Activated effector memory CD4-positive, alpha-beta T cell treated with Interleukin-2 at 50 U/mL for 16 hours (primary cell): ENCODE data around the gene DNAJB13.
"Not testable (repeated sequence)": the region's sequence is repeated elsewhere in the genome, so short reads cannot be mapped to it uniquely, and the experiment has no call there.

Experiments used
- DNase-seq: peaks from one replicate; pipeline ENCODE4 v3.0.0-alpha.2; 2020

DNAJB13 gene

DNA sequence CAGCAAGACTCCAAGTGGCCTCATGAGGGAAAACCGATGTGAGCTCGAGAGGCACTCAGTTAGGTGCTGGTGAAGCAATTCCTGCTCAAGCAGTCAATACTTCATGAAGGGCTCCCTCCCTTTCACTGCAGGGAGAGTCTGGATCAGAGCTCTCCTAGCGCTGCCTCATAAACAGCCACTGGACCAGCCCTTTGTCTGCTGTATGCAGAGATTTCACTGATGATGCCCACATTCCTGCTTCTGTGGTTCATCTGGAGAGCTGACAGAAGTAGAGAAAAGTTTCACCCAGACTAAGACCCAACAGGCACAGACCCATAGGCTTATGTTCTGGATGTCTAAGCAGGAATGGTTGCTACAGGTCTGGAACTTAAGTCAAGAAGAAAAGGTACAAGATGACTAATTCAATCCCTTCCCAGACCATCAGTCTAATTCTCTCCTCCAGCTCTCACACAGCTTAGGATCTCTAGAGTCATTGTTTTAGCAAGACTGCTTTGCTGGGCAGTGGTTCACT, 27.8 kb downstream of the DNAJB13 start:
- DNase-seq, result no peak

DNA sequence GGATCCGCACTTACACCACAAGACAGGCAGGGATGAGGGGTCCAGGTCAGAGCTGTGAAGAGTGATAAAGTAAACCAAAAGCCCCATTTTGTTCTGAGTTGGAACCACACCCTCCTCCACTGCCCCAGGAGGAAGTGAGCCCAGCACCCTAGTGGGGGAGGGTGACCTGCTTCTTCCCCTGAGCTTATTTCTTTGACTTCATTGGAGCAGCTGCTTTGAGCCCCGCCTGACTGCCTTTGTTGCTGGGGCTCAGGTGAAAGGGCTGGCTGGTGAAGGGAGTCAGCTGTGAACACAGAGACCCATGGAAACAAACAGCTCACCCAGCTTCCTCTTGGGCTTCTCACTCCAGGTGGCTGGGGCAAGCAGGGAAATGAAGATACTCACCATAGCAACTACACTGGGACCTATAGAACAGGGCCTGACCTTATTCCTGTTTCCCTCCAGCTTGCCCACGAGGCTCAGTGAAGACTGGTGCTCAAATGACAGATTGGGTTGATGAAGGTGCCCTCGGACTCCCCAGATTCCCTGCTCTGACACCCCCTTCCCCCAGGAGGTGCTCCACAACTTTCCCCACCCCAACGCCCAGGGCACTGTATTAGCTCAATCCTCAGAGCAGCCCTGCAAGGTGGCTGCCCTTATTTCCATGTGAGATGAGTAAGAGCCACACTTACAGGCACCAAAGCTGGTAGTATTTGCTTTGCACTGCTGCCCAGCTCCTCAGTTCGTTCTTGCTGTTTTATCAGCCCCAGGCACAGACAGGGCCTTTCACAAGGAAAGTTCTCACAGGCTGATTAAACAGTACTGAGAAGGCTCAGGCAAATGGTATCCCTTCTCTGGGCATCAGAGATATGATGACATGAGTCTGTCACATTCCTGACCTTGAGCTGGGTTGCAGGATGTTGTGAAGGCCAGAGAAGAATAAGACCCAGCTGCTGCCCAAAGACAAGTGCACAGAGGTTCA, 29.5 kb downstream of the DNAJB13 start:
- DNase-seq, result peak; percentile 79

DNA sequence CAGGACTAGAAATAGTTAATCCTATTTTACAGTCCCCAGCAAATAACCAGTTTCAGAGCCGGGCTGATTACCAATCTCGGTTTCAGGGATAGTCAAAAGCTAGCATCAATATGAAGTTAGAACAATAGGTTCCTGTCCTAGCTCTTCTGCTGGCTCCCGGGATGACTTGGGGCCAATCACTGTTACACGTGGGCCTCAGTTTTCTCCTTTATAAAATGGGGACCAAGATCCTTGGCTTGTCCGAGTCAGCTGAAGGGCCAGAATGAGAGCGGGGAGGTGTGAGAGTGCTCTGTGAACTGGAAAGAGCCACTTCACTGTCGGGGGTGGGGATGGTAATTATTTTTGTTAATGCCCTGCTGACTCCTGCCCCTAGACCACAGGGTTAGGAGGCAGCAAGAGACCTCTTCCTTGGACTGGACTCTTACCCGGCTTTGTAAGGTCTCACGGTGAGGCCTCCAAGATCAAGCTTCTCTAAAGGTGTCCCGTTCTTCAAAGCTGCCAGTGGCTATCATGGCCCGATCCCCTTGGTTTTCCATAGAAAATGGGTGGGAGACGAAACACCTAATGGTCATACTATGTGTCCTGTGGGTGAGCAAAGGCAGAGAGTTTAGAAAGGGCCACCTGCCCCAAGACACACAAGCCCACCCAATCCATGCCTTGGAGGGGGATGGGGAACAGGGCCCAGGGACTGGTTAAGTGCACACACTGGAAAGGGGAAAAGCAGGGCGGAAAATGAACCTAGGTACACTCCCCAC, 30.4 kb downstream of the DNAJB13 start:
- no peak for DNase-seq

DNA sequence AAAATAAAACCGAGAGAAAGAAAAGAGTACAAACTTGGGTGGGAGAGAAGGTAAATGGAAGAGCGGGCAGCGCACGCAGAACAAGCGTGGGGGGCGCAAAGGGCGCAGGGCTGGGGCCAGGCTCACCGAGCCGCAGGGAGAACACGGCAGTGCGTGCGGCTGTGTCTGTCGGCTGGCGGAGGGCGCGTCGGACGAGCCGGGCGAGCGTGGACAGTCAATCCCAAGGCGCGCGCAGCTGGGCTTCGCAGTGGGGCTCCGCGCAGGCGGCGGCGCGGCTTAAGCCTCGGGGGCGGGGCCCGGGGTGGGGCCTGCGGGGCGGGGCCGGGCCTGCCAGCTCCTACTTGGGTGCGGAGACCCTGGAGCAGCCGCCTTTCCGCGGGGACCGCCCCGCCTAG, 31.8 kb downstream of the DNAJB13 start, which contains the start of gene UCP2:
UCP2 (minus strand) TSS at position 249 of the 395 bp plus-strand sequence. CDS start 4,465 bp downstream, outside the sequence.
- peak; percentile 80 for DNase-seq

DNA sequence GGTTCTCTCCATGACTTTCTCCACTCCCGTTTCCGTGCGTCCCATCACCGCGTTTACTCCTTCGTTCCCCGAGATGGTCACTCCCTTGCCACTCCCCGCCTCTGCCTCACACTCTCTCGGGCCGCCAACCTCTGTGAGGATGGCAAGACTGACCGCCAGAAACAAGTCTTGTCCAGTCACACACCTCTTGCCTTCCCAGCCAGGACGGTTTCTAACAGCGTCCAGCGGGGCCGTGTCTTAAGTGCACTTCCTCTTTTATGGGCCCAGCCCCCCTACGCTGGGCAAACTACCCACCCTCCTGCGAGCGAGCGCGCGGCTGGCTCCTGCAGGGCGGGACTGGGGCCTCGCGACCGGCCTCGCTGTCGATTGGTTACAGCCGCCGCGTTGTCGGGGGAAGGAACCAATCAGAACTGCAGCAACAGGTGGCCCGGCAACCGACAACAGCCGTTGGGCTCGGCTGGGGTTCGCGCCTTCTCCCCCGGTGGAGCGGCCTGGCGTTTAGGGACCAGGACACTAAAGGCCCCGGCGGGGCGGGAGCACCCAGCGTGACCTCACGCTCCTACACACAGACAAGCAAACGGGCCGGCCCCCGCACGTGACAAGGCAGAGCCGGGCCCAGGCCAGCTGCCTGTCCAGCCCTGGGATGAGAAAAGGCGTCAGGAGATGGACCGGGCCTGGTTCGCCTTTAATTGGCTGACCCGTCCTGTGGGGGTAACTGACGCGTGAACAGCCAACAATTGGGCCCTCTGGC, 32.3 kb downstream of the DNAJB13 start:
- peak; percentile 87 for DNase-seq

DNA sequence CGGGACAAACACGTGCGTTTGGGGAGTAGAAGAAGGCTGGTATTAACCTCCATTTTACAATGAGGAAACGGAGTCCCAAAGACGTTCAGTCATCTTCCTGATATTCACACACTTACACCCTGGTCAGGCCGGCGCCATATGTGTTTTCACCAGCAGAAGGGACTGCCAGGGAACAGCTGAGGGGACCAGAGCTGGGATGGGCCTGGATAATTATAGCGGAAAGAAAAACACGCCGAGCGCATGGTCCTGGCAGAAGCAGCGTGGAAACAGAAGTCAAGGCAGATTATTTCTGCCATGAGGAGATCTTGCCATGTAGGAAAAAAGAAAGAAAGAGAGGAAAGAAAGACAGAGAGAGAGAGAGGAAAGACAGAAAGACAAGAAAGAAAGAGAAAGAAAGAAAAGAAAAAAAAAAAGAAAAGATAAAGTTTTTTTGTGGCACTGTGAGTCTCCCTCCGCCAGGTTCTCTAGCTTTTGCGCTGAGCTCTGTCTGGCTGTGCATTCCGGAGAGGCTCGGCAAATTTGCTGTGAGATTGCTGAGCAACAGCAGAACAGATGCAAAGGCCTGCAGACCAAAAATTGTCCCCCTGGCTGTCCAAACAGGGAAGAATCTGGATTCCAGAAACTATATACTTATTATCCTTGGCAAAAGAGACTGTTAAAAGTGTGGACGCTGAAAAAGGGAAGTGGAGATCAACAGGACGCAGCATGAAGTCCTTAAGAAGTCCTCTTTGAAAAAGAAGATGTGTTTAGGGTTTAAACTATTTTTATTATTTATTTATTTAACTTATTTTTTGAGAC, 33.1 kb downstream of the DNAJB13 start:
- no peak for DNase-seq

DNA sequence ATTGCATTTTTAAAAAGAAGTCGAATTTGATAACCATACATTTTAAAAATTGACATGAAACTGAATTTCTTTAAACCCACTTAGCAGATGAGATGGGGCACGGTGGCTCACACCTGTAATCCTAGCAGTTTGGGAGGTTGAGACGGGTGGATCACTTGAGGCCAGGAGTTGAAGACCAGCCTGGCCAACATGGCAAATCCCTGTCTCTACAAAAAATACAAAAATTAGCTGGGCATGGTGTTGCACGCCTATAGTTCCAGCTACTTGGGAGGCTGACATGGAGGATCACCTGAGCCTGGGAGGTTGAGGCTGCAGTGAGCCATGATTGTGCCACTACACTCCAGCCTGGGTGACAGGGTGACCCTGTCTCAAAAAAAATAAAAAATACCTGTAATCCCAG, 34.8 kb downstream of the DNAJB13 start:
- not testable (repeated sequence) for DNase-seq

DNA sequence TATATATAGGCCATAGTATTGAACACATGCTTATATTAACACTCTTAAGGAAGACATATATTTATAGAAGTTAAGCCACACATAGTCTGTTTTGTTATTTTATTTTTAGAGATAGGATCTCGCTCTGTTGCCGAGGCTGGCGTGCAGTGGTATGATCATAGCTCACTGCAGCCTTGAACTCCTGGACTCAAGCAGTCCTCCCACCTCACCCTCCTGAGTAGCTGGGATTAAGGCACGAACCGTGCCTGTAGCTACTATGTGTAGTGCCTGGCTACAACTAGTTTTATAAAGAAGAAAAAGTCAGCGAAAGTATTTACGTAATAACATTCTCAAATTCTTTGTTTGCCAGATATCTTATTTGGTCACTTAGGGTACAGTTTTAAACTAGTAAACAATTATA, 37.4 kb downstream of the DNAJB13 start:
- no peak for DNase-seq

DNA sequence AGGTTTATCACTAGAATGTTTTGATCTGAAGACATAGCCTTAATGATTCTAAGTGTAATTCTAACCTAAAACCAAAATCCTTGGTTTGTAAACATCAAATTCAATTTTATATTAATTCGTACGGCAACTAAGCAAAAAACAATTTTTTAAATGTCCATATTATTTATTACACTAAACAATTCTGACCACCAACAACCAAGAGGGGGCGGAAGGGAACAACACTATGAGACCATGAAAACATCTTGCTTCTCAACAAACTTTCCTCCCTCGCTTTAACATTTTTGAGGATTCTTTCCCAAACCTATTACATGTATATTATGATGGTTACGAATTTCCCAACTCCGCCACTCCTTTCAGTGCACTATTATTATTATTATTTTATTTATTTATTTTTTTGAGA, 38.3 kb downstream of the DNAJB13 start:
- DNase-seq, result no peak

DNA sequence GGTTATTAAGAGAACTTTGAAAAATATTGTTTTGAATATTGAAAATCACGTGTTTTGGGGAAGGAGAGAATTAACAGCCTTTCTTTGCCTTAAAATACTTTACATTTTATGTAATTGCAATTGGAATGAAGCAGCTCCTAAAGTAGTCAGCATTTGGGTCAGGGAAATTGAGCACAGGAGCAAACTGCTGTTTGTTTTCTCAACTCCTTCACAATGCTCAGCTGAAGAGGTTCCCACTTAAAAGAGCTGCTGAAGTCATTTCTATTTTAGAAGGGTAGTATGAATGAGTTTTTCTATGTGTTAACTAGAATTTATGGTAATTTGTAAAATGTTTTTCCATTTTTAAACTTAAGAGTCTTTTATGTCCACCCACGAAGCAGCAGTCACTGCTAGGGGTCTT, 39.9 kb downstream of the DNAJB13 start:
- DNase-seq, result no peak

DNA sequence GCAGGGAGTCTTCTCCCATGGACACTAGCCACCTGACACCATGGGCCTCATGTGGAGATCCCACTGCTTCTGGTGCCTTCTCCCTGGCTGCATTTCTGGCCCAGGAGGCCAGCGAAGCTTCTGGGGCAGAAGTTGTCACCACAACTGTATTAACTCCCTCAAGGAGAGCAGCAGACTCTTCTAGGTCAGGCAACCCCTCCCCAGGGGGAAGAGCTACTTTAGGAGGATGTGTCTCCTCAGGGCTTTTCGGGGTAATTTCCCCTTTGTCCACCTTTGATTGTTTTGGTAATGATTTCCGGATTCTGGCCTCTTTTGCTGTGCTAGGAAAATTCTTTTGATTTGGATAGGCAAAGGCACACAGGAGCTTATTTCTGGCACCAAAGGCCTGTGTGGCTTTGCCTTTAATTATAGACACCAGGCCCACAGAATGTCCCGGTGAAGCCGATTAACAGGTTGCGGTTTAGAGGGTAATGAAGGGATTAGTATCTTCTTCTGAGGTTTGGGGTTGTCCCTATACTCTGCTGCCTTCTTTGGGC, 40.7 kb downstream of the DNAJB13 start:
- DNase-seq, result no peak

DNA sequence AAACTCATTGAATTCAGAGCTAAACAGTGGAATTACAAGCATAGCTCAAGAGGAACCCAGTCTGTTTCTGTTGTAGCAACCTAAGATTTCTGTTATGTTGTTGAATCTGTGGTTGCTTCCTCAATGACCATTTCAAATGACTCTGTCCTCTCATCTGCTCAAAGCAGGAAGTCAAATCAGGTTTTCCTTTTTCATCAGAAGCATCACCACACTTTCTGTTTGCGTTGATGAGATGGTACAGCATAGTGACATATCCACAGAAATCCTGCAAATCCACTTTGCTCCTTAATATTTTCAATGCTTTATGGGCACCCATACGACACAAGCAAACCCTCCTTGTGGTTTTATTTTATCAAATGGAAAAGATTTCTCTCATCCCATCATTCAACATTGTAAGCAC, 44.4 kb downstream of the DNAJB13 start:
- no peak for DNase-seq

DNA sequence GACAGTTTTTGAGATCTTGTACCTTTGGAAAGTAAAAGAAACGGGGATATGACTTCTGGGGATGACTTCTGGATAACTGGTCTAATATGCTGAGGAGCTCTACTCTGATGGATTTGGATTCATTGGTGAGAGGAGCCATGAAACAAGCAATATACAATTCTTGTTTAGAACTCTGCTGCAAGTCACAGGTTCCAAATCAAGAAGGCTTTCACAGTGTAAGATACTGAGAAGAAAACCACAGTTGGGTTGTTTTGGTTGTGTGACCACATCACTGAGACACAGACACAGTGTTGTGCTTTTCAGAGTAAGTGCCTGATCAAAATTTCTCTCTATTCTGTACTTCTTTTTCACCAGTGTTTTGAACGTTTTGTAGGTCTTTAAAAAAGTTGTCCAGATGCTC, 44.9 kb downstream of the DNAJB13 start:
- DNase-seq, result no peak

DNA sequence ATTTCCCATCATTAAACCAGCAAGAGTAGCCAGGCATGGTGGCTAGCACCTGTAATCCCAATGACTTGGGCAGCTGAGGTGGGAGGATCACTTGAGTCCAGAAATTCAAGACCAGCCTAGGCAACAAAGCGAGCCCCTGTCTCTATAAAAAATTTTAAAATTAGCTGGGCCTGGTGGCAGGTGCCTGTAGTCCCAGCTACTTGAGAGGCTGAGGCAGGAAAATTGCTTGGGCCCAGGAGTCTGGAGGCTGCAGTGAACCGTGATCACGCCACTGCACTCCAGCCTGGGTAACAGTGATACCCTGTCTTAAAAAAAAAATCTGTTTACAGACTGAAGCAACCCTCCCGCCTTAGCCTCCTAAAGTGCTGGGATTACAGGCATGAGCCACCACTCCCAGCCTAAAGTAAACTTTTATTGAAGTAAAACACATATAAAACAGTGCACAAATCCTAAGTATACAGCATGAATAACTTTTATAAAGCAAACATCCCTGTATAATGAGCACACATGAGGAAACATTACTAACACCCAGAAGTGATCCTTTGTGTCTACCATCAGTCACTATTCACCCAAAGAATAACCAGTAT, 45.4 kb downstream of the DNAJB13 start:
- no peak for DNase-seq

DNA sequence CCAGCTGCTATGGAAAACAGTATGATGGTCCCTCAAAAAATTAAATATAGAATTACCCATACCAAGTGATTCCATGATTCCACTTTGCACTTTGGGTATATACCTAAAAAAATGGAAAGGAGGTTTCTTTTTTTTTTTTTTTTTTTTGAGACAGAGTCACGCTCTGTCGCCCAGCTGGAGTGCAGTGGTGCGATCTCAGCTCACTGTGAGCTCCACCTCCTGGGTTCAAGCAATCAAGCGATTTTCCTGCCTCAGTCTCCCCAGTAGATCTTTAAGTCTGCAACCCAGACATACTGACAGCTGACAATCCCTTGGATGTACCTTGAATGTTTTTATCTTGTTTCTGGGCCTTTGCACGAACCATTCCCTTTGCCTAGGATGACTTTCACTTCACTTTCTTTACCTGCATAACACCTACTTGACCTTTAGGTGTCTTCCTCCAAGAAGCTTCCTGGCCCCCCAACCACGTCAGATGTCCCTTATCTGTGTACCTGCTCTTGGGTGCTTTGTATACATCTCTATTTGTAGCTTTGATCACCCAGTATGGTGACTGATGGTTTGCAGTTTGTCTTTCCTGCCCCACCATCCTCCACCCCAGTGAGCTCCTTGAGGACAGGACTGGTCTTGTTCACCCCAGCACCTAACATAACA, 46.4 kb downstream of the DNAJB13 start:
- no peak for DNase-seq

DNA sequence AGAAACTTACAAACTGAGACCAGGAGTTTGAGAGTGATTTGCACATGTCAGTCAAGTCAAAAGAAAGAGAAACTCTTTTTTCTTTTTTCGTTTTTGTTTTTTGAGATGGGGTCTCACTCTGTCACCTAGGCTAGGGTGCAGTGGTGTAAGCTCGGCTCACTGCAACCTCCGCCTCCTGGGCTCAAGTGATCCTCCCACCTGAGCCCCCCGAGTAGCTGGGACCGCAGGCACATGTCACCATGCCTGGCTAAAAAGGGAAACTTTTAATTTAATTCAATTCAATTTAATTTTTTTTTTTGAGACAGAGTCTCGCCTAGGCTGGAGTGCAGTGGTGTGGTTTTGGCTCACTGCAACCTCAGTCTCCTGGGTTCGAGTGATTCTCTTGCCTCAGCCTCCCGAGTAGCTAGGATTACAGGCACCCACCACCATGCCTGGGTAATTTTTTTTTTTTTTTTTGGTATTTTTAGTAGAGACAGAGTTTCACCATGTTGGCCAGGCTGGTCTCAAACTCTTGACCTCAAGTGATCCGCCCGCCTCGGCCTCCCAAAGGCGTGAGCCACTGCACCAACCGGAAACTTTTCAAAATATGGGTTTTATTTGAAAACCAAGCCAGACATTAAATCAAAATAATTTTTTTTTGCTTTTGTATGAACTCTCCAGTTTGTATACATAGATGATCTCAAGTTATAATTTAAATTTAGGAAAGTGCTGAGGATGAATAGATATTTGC, 48.2 kb downstream of the DNAJB13 start:
- DNase-seq, result no peak

DNA sequence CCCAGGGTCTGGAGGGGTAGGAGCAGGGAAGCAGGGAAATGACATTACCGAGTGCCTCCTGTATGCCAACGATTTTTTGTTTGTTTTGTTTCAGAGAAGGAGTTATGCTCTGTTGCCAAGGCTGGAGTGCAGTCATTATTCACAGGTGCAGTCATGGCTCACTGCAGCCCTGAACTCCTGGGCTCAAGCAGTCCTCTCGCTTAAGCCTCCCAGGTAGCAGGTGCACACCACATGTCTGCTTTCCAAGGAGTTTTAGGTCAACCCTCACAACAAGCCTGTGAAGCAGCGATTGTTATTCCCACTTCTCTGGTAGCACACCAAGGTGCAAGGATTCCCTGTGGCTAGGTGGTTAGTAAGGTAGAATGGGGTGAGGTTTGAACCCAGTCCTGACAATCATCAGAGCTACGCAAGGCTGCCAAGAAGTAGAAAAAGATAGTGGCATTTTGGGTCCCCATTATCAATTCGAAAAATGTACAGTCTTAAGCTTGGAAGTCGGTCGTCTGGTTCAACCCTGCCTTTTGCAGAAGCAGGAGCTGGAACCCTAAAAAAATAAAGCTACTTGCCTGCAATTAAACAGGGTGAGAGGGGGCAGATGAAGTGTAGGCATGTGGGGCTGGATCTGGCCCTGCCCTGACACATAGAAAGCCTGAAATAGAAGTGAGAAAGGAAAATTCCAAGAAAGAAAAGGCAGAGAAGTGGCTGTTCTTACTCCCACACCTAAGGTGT, 48.9 kb downstream of the DNAJB13 start:
- DNase-seq, result no peak

DNA sequence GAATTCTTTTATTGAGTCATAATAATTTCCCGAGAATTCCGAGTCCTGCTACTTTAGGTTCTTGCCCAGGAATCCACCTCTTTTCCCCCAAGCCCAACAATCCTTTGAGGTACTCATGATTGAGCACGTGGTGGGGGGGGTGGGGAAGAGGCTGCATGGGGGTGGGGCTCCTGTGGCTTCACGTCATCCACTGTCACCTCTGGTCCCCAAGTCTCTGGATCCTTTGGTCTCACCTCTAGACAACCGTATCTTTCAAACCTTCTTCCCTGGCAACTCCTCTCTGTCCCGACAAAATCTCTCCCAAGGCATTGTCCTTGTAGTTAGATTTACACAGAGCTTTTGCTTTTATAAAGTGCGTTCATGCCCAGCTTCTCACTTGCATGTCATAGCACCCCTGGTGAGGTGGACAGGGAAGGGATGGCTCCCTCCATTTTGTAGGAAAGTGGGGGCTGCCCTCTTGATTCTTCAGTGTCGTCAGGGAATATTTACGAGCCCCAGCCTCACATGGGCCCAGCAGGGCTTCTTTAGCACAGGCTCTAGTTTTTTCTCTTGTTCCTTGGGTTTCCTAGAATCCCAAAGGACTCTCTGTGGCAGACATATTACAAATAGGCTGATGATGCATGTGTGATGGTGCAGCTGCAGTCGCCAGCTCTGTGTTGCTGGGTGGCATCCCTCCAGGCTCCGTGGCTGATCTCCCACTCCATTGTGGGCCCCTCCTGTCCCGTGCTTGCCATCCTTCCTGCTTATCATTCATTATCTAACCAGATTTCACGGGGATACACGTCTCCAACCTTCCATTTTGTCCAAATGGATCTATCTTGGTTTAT, 49.7 kb downstream of the DNAJB13 start:
- no peak for DNase-seq
